ENCODE data around the gene FRMD4A. TPM values are rescaled to one million over a fixed set of nuclear protein-coding genes. Genes with fewer than 3 reads are reported as not detected.

The FRMD4A gene
- total and polyA plus RNA-seq, 5 donors from 2014 or later = 0.34 to 2.4 (median 0.54) TPM

- no peak overlapping the region for H3K27ac Mint-ChIP-seq
These were observed 205.8 kb downstream of the FRMD4A start for GRCh38 chr10:14124941-14125340.

GRCh38 chr10:14123139-14123538 is 207.6 kb downstream of the FRMD4A start:
- no peak for DNase-seq
- Histone ChIP-seq H3K4me1 (ENCODE audit: control insufficient read depth, insufficient read depth, low read length, poor library complexity, severe bottlenecking) (no peaks in the 10 kb centered on the region), H3K9me3 (ENCODE audit: control insufficient read depth in 2 of 2, low read length in 2 of 2) (no peaks in the 10 kb centered on the region), H3K36me3 (ENCODE audit: control insufficient read depth, insufficient read depth, low read length) (no peaks in the 10 kb centered on the region), H3K27ac (ENCODE audit: insufficient read depth, low read length, poor library complexity, severe bottlenecking) (no peak overlapping the region), H3K27me3 (ENCODE audit: control insufficient read depth, insufficient read depth, low read length) (no peaks in the 10 kb centered on the region), H3K4me3 (ENCODE audit: low read depth, low read length) (no peak overlapping the region)
- no peaks in the 10 kb centered on the region for H3K4me1 Mint-ChIP-seq
- H3K4me3 Mint-ChIP-seq = no peak overlapping the region
- H3K9me3 Mint-ChIP-seq = no peaks in the 10 kb centered on the region
- ATAC-seq (ENCODE audit: low read depth in 2 of 2) = no peak
- no peak overlapping the region for H3K27ac Mint-ChIP-seq
- no peaks in the 10 kb centered on the region for H3K36me3 Mint-ChIP-seq
- peaks cover 13% of the 10 kb centered on the region for H3K27me3 Mint-ChIP-seq

More at GRCh38 chr10:14124941-14125340, 205.8 kb downstream of the FRMD4A start:
- H3K9me3 ChIP-seq (ENCODE audit: control insufficient read depth in 2 of 2, low read length in 2 of 2) = no peaks in the 10 kb centered on the region
- no peak overlapping the region for H3K4me3 ChIP-seq (ENCODE audit: low read depth, low read length)
- H3K27me3 ChIP-seq (ENCODE audit: control insufficient read depth, insufficient read depth, low read length) = no peaks in the 10 kb centered on the region
- DNase-seq (no peak), ATAC-seq (ENCODE audit: low read depth in 2 of 2) (no peak)
- H3K4me1 ChIP-seq (ENCODE audit: control insufficient read depth, insufficient read depth, low read length, poor library complexity, severe bottlenecking) = no peaks in the 10 kb centered on the region
- H3K36me3 Mint-ChIP-seq = no peaks in the 10 kb centered on the region
- no peak overlapping the region for H3K27ac ChIP-seq (ENCODE audit: insufficient read depth, low read length, poor library complexity, severe bottlenecking)
- H3K27me3 Mint-ChIP-seq = peaks cover 13% of the 10 kb centered on the region
- H3K4me1 Mint-ChIP-seq = no peaks in the 10 kb centered on the region
- H3K36me3 ChIP-seq (ENCODE audit: control insufficient read depth, insufficient read depth, low read length) = no peaks in the 10 kb centered on the region
- H3K9me3 Mint-ChIP-seq = no peaks in the 10 kb centered on the region
- H3K4me3 Mint-ChIP-seq = no peak overlapping the region

GRCh38 chr10:14120812-14121211 is 209.9 kb downstream of the FRMD4A start:
- no peak overlapping the region for H3K4me3 ChIP-seq (ENCODE audit: low read depth, low read length)
- H3K36me3 ChIP-seq (ENCODE audit: control insufficient read depth, insufficient read depth, low read length) = no peaks in the 10 kb centered on the region
- H3K27ac ChIP-seq (ENCODE audit: insufficient read depth, low read length, poor library complexity, severe bottlenecking) = no peak overlapping the region
- ATAC-seq (ENCODE audit: low read depth in 2 of 2) = no peak
- Mint-ChIP-seq H3K4me1 (peaks cover 0 to 3% (median 0%) of the 10 kb centered on the region in 4 donors), H3K4me3 (no peak overlapping the region), H3K9me3 (no peaks in the 10 kb centered on the region), H3K27ac (no peak overlapping the region), H3K27me3 (no peaks in the 10 kb centered on the region), H3K36me3 (no peaks in the 10 kb centered on the region)
- no peaks in the 10 kb centered on the region for H3K9me3 ChIP-seq (ENCODE audit: control insufficient read depth in 2 of 2, low read length in 2 of 2)
- no peak for DNase-seq
- no peaks in the 10 kb centered on the region for H3K4me1 ChIP-seq (ENCODE audit: control insufficient read depth, insufficient read depth, low read length, poor library complexity, severe bottlenecking)
- H3K27me3 ChIP-seq (ENCODE audit: control insufficient read depth, insufficient read depth, low read length) = no peaks in the 10 kb centered on the region

- H3K27ac Mint-ChIP-seq = no peak overlapping the region
- no peak overlapping the region for H3K4me3 Mint-ChIP-seq
- H3K9me3 ChIP-seq (ENCODE audit: control insufficient read depth in 2 of 2, low read length in 2 of 2) = no peaks in the 10 kb centered on the region
- H3K27ac ChIP-seq (ENCODE audit: insufficient read depth, low read length, poor library complexity, severe bottlenecking) = no peak overlapping the region
- ATAC-seq (ENCODE audit: low read depth in 2 of 2) (no peak), DNase-seq (no peak)
- H3K27me3 ChIP-seq (ENCODE audit: control insufficient read depth, insufficient read depth, low read length) = no peaks in the 10 kb centered on the region
- no peaks in the 10 kb centered on the region for H3K9me3 Mint-ChIP-seq
- H3K36me3 Mint-ChIP-seq = no peaks in the 10 kb centered on the region
- no peaks in the 10 kb centered on the region for H3K4me1 ChIP-seq (ENCODE audit: control insufficient read depth, insufficient read depth, low read length, poor library complexity, severe bottlenecking)
- H3K27me3 Mint-ChIP-seq = no peaks in the 10 kb centered on the region
- no peaks in the 10 kb centered on the region for H3K36me3 ChIP-seq (ENCODE audit: control insufficient read depth, insufficient read depth, low read length)
- H3K4me3 ChIP-seq (ENCODE audit: low read depth, low read length) = no peak overlapping the region
- peaks cover 0 to 3% (median 0%) of the 10 kb centered on the region in 4 donors for H3K4me1 Mint-ChIP-seq
These were observed 211.8 kb downstream of the FRMD4A start for GRCh38 chr10:14118953-14119352.

- no peaks in the 10 kb centered on the region for H3K27me3 ChIP-seq (ENCODE audit: control insufficient read depth, insufficient read depth, low read length)
- H3K4me1 Mint-ChIP-seq = peaks cover 0 to 3% (median 0%) of the 10 kb centered on the region in 4 donors
- no peaks in the 10 kb centered on the region for H3K36me3 ChIP-seq (ENCODE audit: control insufficient read depth, insufficient read depth, low read length)
- H3K27ac ChIP-seq (ENCODE audit: insufficient read depth, low read length, poor library complexity, severe bottlenecking) = no peak overlapping the region
- H3K4me3 ChIP-seq (ENCODE audit: low read depth, low read length) = no peak overlapping the region
- ATAC-seq (ENCODE audit: low read depth in 2 of 2) = no peak
- H3K4me3 Mint-ChIP-seq = no peak overlapping the region
- no peaks in the 10 kb centered on the region for H3K36me3 Mint-ChIP-seq
- no peaks in the 10 kb centered on the region for H3K27me3 Mint-ChIP-seq
- H3K9me3 ChIP-seq (ENCODE audit: control insufficient read depth in 2 of 2, low read length in 2 of 2) = no peaks in the 10 kb centered on the region
- H3K27ac Mint-ChIP-seq = peak overlapping the region in 1 of 3 donors; percentile 49
- no peak for DNase-seq
- no peaks in the 10 kb centered on the region for H3K9me3 Mint-ChIP-seq
- no peaks in the 10 kb centered on the region for H3K4me1 ChIP-seq (ENCODE audit: control insufficient read depth, insufficient read depth, low read length, poor library complexity, severe bottlenecking)
These were observed 213.9 kb downstream of the FRMD4A start for GRCh38 chr10:14116837-14117236.

- no peaks in the 10 kb centered on the region for H3K9me3 Mint-ChIP-seq
- H3K27ac ChIP-seq (ENCODE audit: insufficient read depth, low read length, poor library complexity, severe bottlenecking) = no peak overlapping the region
- ATAC-seq (ENCODE audit: low read depth in 2 of 2) = no peak
- H3K9me3 ChIP-seq (ENCODE audit: control insufficient read depth in 2 of 2, low read length in 2 of 2) = no peaks in the 10 kb centered on the region
- H3K36me3 ChIP-seq (ENCODE audit: control insufficient read depth, insufficient read depth, low read length) = no peaks in the 10 kb centered on the region
- peaks cover 0 to 3% (median 0%) of the 10 kb centered on the region in 4 donors for H3K4me1 Mint-ChIP-seq
- no peaks in the 10 kb centered on the region for H3K27me3 Mint-ChIP-seq
- H3K36me3 Mint-ChIP-seq = no peaks in the 10 kb centered on the region
- no peak overlapping the region for H3K27ac Mint-ChIP-seq
- no peaks in the 10 kb centered on the region for H3K4me1 ChIP-seq (ENCODE audit: control insufficient read depth, insufficient read depth, low read length, poor library complexity, severe bottlenecking)
- H3K27me3 ChIP-seq (ENCODE audit: control insufficient read depth, insufficient read depth, low read length) = no peaks in the 10 kb centered on the region
- DNase-seq = no peak
- no peak overlapping the region for H3K4me3 ChIP-seq (ENCODE audit: low read depth, low read length)
- H3K4me3 Mint-ChIP-seq = no peak overlapping the region
These were observed 214.7 kb downstream of the FRMD4A start for GRCh38 chr10:14116021-14116420.

- H3K9me3 Mint-ChIP-seq = no peaks in the 10 kb centered on the region
These were observed 215.9 kb downstream of the FRMD4A start for GRCh38 chr10:14114791-14115190.

GRCh38 chr10:14112056-14112455 is 218.7 kb downstream of the FRMD4A start:
- ATAC-seq (ENCODE audit: low read depth in 2 of 2) = no peak
- H3K27me3 Mint-ChIP-seq = peaks cover 7% of the 10 kb centered on the region
- H3K9me3 Mint-ChIP-seq = no peaks in the 10 kb centered on the region

More at GRCh38 chr10:14114791-14115190, 215.9 kb downstream of the FRMD4A start:
- no peaks in the 10 kb centered on the region for H3K36me3 Mint-ChIP-seq
- no peaks in the 10 kb centered on the region for H3K36me3 ChIP-seq (ENCODE audit: control insufficient read depth, insufficient read depth, low read length)
- no peak overlapping the region for H3K27ac ChIP-seq (ENCODE audit: insufficient read depth, low read length, poor library complexity, severe bottlenecking)
- peaks cover 0 to 3% (median 0%) of the 10 kb centered on the region in 4 donors for H3K4me1 Mint-ChIP-seq
- H3K9me3 ChIP-seq (ENCODE audit: control insufficient read depth in 2 of 2, low read length in 2 of 2) = no peaks in the 10 kb centered on the region
- no peak overlapping the region for H3K4me3 ChIP-seq (ENCODE audit: low read depth, low read length)
- no peak for DNase-seq
- H3K4me1 ChIP-seq (ENCODE audit: control insufficient read depth, insufficient read depth, low read length, poor library complexity, severe bottlenecking) = no peaks in the 10 kb centered on the region
- H3K4me3 Mint-ChIP-seq = no peak overlapping the region
- no peaks in the 10 kb centered on the region for H3K27me3 Mint-ChIP-seq
- H3K27me3 ChIP-seq (ENCODE audit: control insufficient read depth, insufficient read depth, low read length) = no peaks in the 10 kb centered on the region
- ATAC-seq (ENCODE audit: low read depth in 2 of 2) = no peak
- H3K27ac Mint-ChIP-seq = no peak overlapping the region

More at GRCh38 chr10:14112056-14112455, 218.7 kb downstream of the FRMD4A start:
- H3K4me3 Mint-ChIP-seq = no peak overlapping the region
- DNase-seq = no peak
- Histone ChIP-seq H3K27ac (ENCODE audit: insufficient read depth, low read length, poor library complexity, severe bottlenecking) (no peak overlapping the region), H3K4me1 (ENCODE audit: control insufficient read depth, insufficient read depth, low read length, poor library complexity, severe bottlenecking) (no peaks in the 10 kb centered on the region), H3K4me3 (ENCODE audit: low read depth, low read length) (no peak overlapping the region), H3K36me3 (ENCODE audit: control insufficient read depth, insufficient read depth, low read length) (no peaks in the 10 kb centered on the region), H3K9me3 (ENCODE audit: control insufficient read depth in 2 of 2, low read length in 2 of 2) (no peaks in the 10 kb centered on the region), H3K27me3 (ENCODE audit: control insufficient read depth, insufficient read depth, low read length) (no peaks in the 10 kb centered on the region)
- no peaks in the 10 kb centered on the region for H3K36me3 Mint-ChIP-seq
- H3K27ac Mint-ChIP-seq = peak overlapping the region in 1 of 3 donors; percentile 72
- H3K4me1 Mint-ChIP-seq = peaks cover 0 to 3% (median 0%) of the 10 kb centered on the region in 4 donors
